ENCODE measurements around the gene PAIP2B. TPM values are rescaled to one million over a fixed set of nuclear protein-coding genes. Genes with fewer than 3 reads are reported as not detected.

PAIP2B gene
- total RNA-seq, 3 donors from 2014 or later (not counting 1 experiment from before 2014, with no cell fraction given): 1.9 to 3.4 (median 3.2) TPM

GRCh38 chr2:71224935-71225334 is 2.0 kb downstream of the PAIP2B start:
- Mint-ChIP-seq H3K9me3 (no peaks in the 10 kb centered on the region), H3K27ac (no peak overlapping the region), H3K4me1 (peaks cover 14 to 15% of the 10 kb centered on the region in 2 donors), H3K27me3 (ENCODE audit: low read depth in 2 of 2) (no peaks in the 10 kb centered on the region), H3K36me3 (no peaks in the 10 kb centered on the region), H3K4me3 (peak overlapping the region; percentile 96)
- ATAC-seq: no peak
- intact Hi-C loops (cut with micrococcal nuclease): loop anchor here (5.0 kb wide), 1 partner anchor 93 kb away; the partner anchor contains the start of genes MCEE and MPHOSPH10
- no peak overlapping the region for H3K4me3 ChIP-seq (ENCODE audit: low read length)
- DNase-seq: no peak
- H3K27ac ChIP-seq (ENCODE audit: low read length): no peak overlapping the region
- H3K27me3 ChIP-seq (ENCODE audit: control insufficient read depth, insufficient read depth, low read length): no peaks in the 10 kb centered on the region
- no peaks in the 10 kb centered on the region for H3K9me3 ChIP-seq (ENCODE audit: control insufficient read depth, insufficient read depth, low read length)
- no peaks in the 10 kb centered on the region for H3K36me3 ChIP-seq (ENCODE audit: control insufficient read depth, insufficient read depth, low read length)
- no peak for TF ChIP-seq CTCF (IDR thresholded peaks at IDR 0.05)
- peaks cover 12% of the 10 kb centered on the region for H3K4me1 ChIP-seq (ENCODE audit: control insufficient read depth, insufficient read depth, low read length)

GRCh38 chr2:71224457-71224856 is 2.4 kb downstream of the PAIP2B start:
- ATAC-seq: no peak
- Histone ChIP-seq H3K9me3 (ENCODE audit: control insufficient read depth, insufficient read depth, low read length) (no peaks in the 10 kb centered on the region), H3K4me3 (ENCODE audit: low read length) (no peak overlapping the region), H3K36me3 (ENCODE audit: control insufficient read depth, insufficient read depth, low read length) (no peaks in the 10 kb centered on the region), H3K27ac (ENCODE audit: low read length) (no peak overlapping the region), H3K4me1 (ENCODE audit: control insufficient read depth, insufficient read depth, low read length) (peaks cover 12% of the 10 kb centered on the region), H3K27me3 (ENCODE audit: control insufficient read depth, insufficient read depth, low read length) (no peaks in the 10 kb centered on the region)
- no peaks in the 10 kb centered on the region for H3K27me3 Mint-ChIP-seq (ENCODE audit: low read depth in 2 of 2)
- peak overlapping the region; percentile 26 for H3K4me3 Mint-ChIP-seq
- H3K9me3 Mint-ChIP-seq: no peaks in the 10 kb centered on the region
- intact Hi-C loops (cut with micrococcal nuclease): no loop called here
- H3K4me1 Mint-ChIP-seq: peaks cover 14 to 15% of the 10 kb centered on the region in 2 donors
- H3K36me3 Mint-ChIP-seq: no peaks in the 10 kb centered on the region
- no peak for DNase-seq
- H3K27ac Mint-ChIP-seq: no peak overlapping the region
- WGBS (ENCODE audit: insufficient coverage): 13% methylated on average over 1 of the region's 1 CpG
- no peak for TF ChIP-seq CTCF (IDR thresholded peaks at IDR 0.05)

GRCh38 chr2:71223767-71224333 is 3.1 kb downstream of the PAIP2B start:
- no peak overlapping the region for H3K4me3 Mint-ChIP-seq
- no peaks in the 10 kb centered on the region for H3K9me3 Mint-ChIP-seq
- Histone ChIP-seq H3K27me3 (ENCODE audit: control insufficient read depth, insufficient read depth, low read length) (no peaks in the 10 kb centered on the region), H3K4me3 (ENCODE audit: low read length) (no peak overlapping the region), H3K36me3 (ENCODE audit: control insufficient read depth, insufficient read depth, low read length) (no peaks in the 10 kb centered on the region), H3K27ac (ENCODE audit: low read length) (no peak overlapping the region), H3K4me1 (ENCODE audit: control insufficient read depth, insufficient read depth, low read length) (peaks cover 12% of the 10 kb centered on the region), H3K9me3 (ENCODE audit: control insufficient read depth, insufficient read depth, low read length) (no peaks in the 10 kb centered on the region)
- ATAC-seq (no peak), DNase-seq (no peak)
- intact Hi-C loops (cut with micrococcal nuclease): no loop called here
- H3K36me3 Mint-ChIP-seq: no peaks in the 10 kb centered on the region
- no peak overlapping the region for H3K27ac Mint-ChIP-seq
- no peaks in the 10 kb centered on the region for H3K27me3 Mint-ChIP-seq (ENCODE audit: low read depth in 2 of 2)
- peaks cover 14 to 15% of the 10 kb centered on the region in 2 donors for H3K4me1 Mint-ChIP-seq
- WGBS (ENCODE audit: insufficient coverage): 58% methylated on average over 2 of the region's 3 CpGs
- TF ChIP-seq CTCF (IDR thresholded peaks at IDR 0.05): no peak

- Mint-ChIP-seq H3K4me1 (no peaks in the 10 kb centered on the region), H3K9me3 (no peaks in the 10 kb centered on the region)
- intact Hi-C loops (cut with micrococcal nuclease): no loop called here
Observed at GRCh38 chr2:71220743-71221142, 6.2 kb downstream of the PAIP2B start.

More at GRCh38 chr2:71220743-71221142, 6.2 kb downstream of the PAIP2B start:
- Histone ChIP-seq H3K27ac (ENCODE audit: low read length) (no peak overlapping the region), H3K27me3 (ENCODE audit: control insufficient read depth, insufficient read depth, low read length) (no peaks in the 10 kb centered on the region), H3K4me1 (ENCODE audit: control insufficient read depth, insufficient read depth, low read length) (no peaks in the 10 kb centered on the region), H3K36me3 (ENCODE audit: control insufficient read depth, insufficient read depth, low read length) (no peaks in the 10 kb centered on the region), H3K4me3 (ENCODE audit: low read length) (no peak overlapping the region), H3K9me3 (ENCODE audit: control insufficient read depth, insufficient read depth, low read length) (no peaks in the 10 kb centered on the region)
- H3K27me3 Mint-ChIP-seq (ENCODE audit: low read depth in 2 of 2): no peaks in the 10 kb centered on the region
- WGBS (ENCODE audit: insufficient coverage): 98% methylated on average over 2 of the region's 2 CpGs
- no peak for DNase-seq
- no peak overlapping the region for H3K27ac Mint-ChIP-seq
- TF ChIP-seq CTCF (IDR thresholded peaks at IDR 0.05): no peak
- no peaks in the 10 kb centered on the region for H3K36me3 Mint-ChIP-seq
- ATAC-seq: no peak
- H3K4me3 Mint-ChIP-seq: no peak overlapping the region
